H9 (cell line): ENCODE measurements around the gene NOVA2. TPM values are rescaled to one million over a fixed set of nuclear protein-coding genes. Genes with fewer than 3 reads are reported as not detected.

Experiments
- DNase-seq: peaks from one replicate; pipeline ENCODE4 v3.0.0-alpha.2; 2017
- H2AFZ ChIP-seq: one replicate; pipeline ENCODE4 v1.6.1; 2013; ENCODE audit warnings: mild to moderate bottlenecking, low read length, control low read depth, moderate library complexity
- H2AK5ac ChIP-seq: 2 replicates; pipeline ENCODE4 v1.6.1; 2013; ENCODE audit warnings: low read length, control low read depth, mixed read lengths; ENCODE audit not compliant: insufficient read length
- H2BK120ac ChIP-seq: one replicate; pipeline ENCODE4 v1.6.1; 2013; ENCODE audit warnings: low read depth, mild to moderate bottlenecking, low read length, control low read depth, inconsistent platforms; ENCODE audit not compliant: poor library complexity, severe bottlenecking
- H2BK12ac ChIP-seq: 2 replicates; pipeline ENCODE4 v1.6.1; 2013; ENCODE audit warnings: low read length, control low read depth, mixed read lengths, low read depth; ENCODE audit not compliant: insufficient read length
- H2BK15ac ChIP-seq: 2 replicates; pipeline ENCODE4 v1.6.1; 2013; ENCODE audit warnings: low read depth, low read length, control low read depth
- H2BK20ac ChIP-seq: one replicate; pipeline ENCODE4 v1.6.1; 2013; ENCODE audit warnings: low read depth, mild to moderate bottlenecking, low read length, control low read depth, inconsistent platforms; ENCODE audit not compliant: poor library complexity, severe bottlenecking
- H2BK5ac ChIP-seq: 2 replicates; pipeline ENCODE4 v1.6.1; 2013; ENCODE audit warnings: low read length, control low read depth, mixed read lengths; ENCODE audit not compliant: insufficient read length
- H3K14ac ChIP-seq: 2 replicates; pipeline ENCODE4 v1.6.1; 2013; ENCODE audit warnings: low read length, control low read depth; ENCODE audit not compliant: insufficient read depth
- H3K18ac ChIP-seq: 2 replicates; pipeline ENCODE4 v1.6.1; 2013; ENCODE audit warnings: low read depth, mild to moderate bottlenecking, mixed read lengths, low read length, control low read depth; ENCODE audit not compliant: insufficient read length
- H3K23ac ChIP-seq: 2 replicates; pipeline ENCODE4 v1.6.1; 2013; ENCODE audit warnings: low read length, control low read depth, mixed read lengths, low read depth; ENCODE audit not compliant: insufficient read length
- H3K23me2 ChIP-seq: 2 replicates; pipeline ENCODE4 v1.6.1; 2013; ENCODE audit warnings: low read depth, mild to moderate bottlenecking, mixed read lengths, low read length, control low read depth; ENCODE audit not compliant: insufficient read length, poor library complexity, severe bottlenecking
- H3K27ac ChIP-seq: 2 replicates; pipeline ENCODE4 v1.5.1; 2013; ENCODE audit warnings: low read length, control low read depth, mixed read lengths, low read depth; ENCODE audit not compliant: insufficient read length
- H3K27me3 ChIP-seq: 2 replicates; pipeline ENCODE4 v1.6.1; 2013; ENCODE audit warnings: low read length, control low read depth, inconsistent platforms; ENCODE audit not compliant: insufficient read depth
- H3K4ac ChIP-seq: 2 replicates; pipeline ENCODE4 v1.6.1; 2013; ENCODE audit warnings: low read depth, mild to moderate bottlenecking, control low read depth, inconsistent platforms, low read length, moderate library complexity
- H3K4me1 ChIP-seq: 2 replicates; pipeline ENCODE4 v1.6.1; 2013; ENCODE audit warnings: low read length, control low read depth, inconsistent platforms; ENCODE audit not compliant: insufficient read depth
- H3K4me2 ChIP-seq: 2 replicates; pipeline ENCODE4 v1.6.1; 2013; ENCODE audit warnings: low read length, control low read depth, mixed read lengths; ENCODE audit not compliant: insufficient read length, insufficient read depth
- H3K56ac ChIP-seq: 2 replicates; pipeline ENCODE4 v1.6.1; 2013; ENCODE audit warnings: low read depth, mild to moderate bottlenecking, mixed read lengths, low read length, control low read depth; ENCODE audit not compliant: insufficient read length
- H3K79me1 ChIP-seq: 2 replicates; pipeline ENCODE4 v1.6.1; 2013; ENCODE audit warnings: low read depth, mild to moderate bottlenecking, moderate library complexity, low read length, control low read depth, inconsistent platforms; ENCODE audit not compliant: insufficient read depth, poor library complexity, severe bottlenecking
- H3K79me2 ChIP-seq: 2 replicates; pipeline ENCODE4 v1.6.1; 2013; ENCODE audit warnings: low read length, control low read depth, inconsistent platforms; ENCODE audit not compliant: insufficient read depth
- H3K9ac ChIP-seq: 2 replicates; pipeline ENCODE4 v1.6.1; 2013; ENCODE audit warnings: low read length, control low read depth, mixed read lengths; ENCODE audit not compliant: insufficient read length; ENCODE audit errors: extremely low read depth
- H3K9me3 ChIP-seq: one replicate; pipeline ENCODE4 v1.6.1; 2013; ENCODE audit warnings: low read depth, low read length, inconsistent platforms; ENCODE audit not compliant: control insufficient read depth
- H3T11ph ChIP-seq: one replicate; pipeline ENCODE4 v1.6.1; 2013; ENCODE audit warnings: mild to moderate bottlenecking, low read length, control low read depth, inconsistent platforms
- H4K20me1 ChIP-seq: one replicate; pipeline ENCODE4 v1.6.1; 2013; ENCODE audit not compliant: control insufficient read depth, insufficient read length, insufficient read depth
- H4K5ac ChIP-seq: 2 replicates; pipeline ENCODE4 v1.6.1; 2013; ENCODE audit warnings: low read depth, mild to moderate bottlenecking, mixed read lengths, low read length, control low read depth; ENCODE audit not compliant: insufficient read length
- H4K8ac ChIP-seq: replicated peaks from 2 replicates; pipeline ENCODE4 v1.6.1; 2013; ENCODE audit warnings: low read length, control low read depth, mixed read lengths, low read depth; ENCODE audit not compliant: insufficient read length
- H4K91ac ChIP-seq: 2 replicates; pipeline ENCODE4 v1.6.1; 2013; ENCODE audit warnings: low read depth, mild to moderate bottlenecking, moderate library complexity, mixed read lengths, low read length, control low read depth; ENCODE audit not compliant: insufficient read length
- H3K27ac Mint-ChIP-seq, 3 experiments: 2 replicates in 2 of 3; 3 replicates in 1 of 3; pipeline ENCODE4 v1.8.0; 2020 to 2021; ENCODE audit warnings: mixed read lengths in 3 of 3, mild to moderate bottlenecking in 1 of 3, moderate library complexity in 1 of 3
- H3K27me3 Mint-ChIP-seq: 2 replicates; pipeline ENCODE4 v1.8.0; 2021; ENCODE audit warnings: low read depth, mild to moderate bottlenecking, moderate library complexity, mixed read lengths
- H3K36me3 Mint-ChIP-seq, 3 experiments: 2 replicates in 2 of 3; 3 replicates in 1 of 3; pipeline ENCODE4 v1.8.0; 2020 to 2021; ENCODE audit warnings: low read depth in 3 of 3, mixed read lengths in 3 of 3; ENCODE audit not compliant: insufficient read depth in 1 of 3
- H3K4me1 Mint-ChIP-seq, 2 experiments: 2 replicates each; pipeline ENCODE4 v1.8.0; 2020; ENCODE audit warnings: mixed read lengths in 2 of 2
- H3K4me3 Mint-ChIP-seq, 2 experiments: 2 replicates in 1 of 2; 3 replicates in 1 of 2; pipeline ENCODE4 v1.8.0; 2020 to 2021; ENCODE audit warnings: mild to moderate bottlenecking in 2 of 2, mixed read lengths in 2 of 2, moderate library complexity in 1 of 2
- H3K9me3 Mint-ChIP-seq, 2 experiments: 2 replicates in 1 of 2; 3 replicates in 1 of 2; pipeline ENCODE4 v1.8.0; 2020; ENCODE audit warnings: mild to moderate bottlenecking in 2 of 2, mixed read lengths in 2 of 2, moderate library complexity in 1 of 2
- WGBS: extraction: QIAGEN DNeasy Blood & Tissue Kit; methylation state at CpG from one replicate; pipeline ENCODE4 v1.1.7; 2013; ENCODE audit warnings: missing lambda C conversion rate, low lambda C conversion rate, mixed read lengths; ENCODE audit not compliant: insufficient read length; ENCODE audit errors: extremely low coverage; 5-methylcytosine and 5-hydroxymethylcytosine counted together
- total RNA-seq: library from RNA; stranded (reverse); gene quantifications from 2 replicates; pipeline ENCODE4 v1.2.1, GENCODE V29; 2021
- TF ChIP-seq, protein P1 (sequence below): fragments of 200-600 bp; sonication (generic); conservative IDR thresholded peaks from 3 replicates; pipeline ENCODE4 v1.8.0; 2021; ENCODE audit warnings: antibody characterized with exemption, mild to moderate bottlenecking

The NOVA2 gene
- total RNA-seq, 1 experiment from 2014 or later: 8.8 TPM

DNA sequence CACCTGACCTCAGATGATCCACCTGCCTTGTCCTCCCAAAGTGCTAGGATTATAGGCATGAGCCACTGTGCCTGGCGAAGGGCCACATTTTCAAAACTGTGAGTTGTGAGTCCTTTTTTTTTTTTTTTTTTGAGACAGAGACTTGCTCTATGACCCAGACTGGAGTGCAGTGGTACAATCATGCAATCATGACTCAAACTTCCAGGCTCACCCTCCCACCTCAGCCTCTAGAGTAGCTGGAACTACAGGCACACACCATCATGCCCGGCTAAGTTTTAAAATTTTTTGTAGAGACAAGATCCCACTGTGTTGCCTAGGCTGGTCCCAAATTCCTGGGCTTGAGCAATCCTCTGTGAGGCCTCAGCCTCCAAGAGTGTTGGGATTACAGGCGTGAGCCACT, 67.4 kb downstream of the NOVA2 start:
- Histone ChIP-seq H3K79me2 (no peaks in the 10 kb centered on the region), H3K9ac (no peak overlapping the region), H3K23ac (no peak overlapping the region), H3T11ph (no peak overlapping the region), H3K14ac (no peak overlapping the region), H3K27me3 (no peaks in the 10 kb centered on the region), H4K5ac (no peak overlapping the region), H3K27ac (no peak overlapping the region), H2BK5ac (no peak overlapping the region), H2AFZ (no peak overlapping the region), H3K23me2 (peaks cover 14% of the 10 kb centered on the region), H4K8ac (no peak overlapping the region), H3K4ac (no peak overlapping the region), H3K4me1 (no peaks in the 10 kb centered on the region), H2BK20ac (no peak overlapping the region), H3K18ac (no peak overlapping the region), H2BK15ac (no peak overlapping the region), H3K79me1 (no peaks in the 10 kb centered on the region), H2BK12ac (no peak overlapping the region), H3K56ac (no peak overlapping the region), H4K20me1 (no peaks in the 10 kb centered on the region), H3K9me3 (no peaks in the 10 kb centered on the region), H2AK5ac (no peak overlapping the region), H2BK120ac (no peak overlapping the region), H3K4me2 (no peak overlapping the region), H4K91ac (no peak overlapping the region)
- DNase-seq: no peak
- Mint-ChIP-seq H3K27me3 (peaks cover 7% of the 10 kb centered on the region; the same call in 1 of the 2 replicates), H3K9me3 (no peaks in the 10 kb centered on the region), H3K36me3 (no peaks in the 10 kb centered on the region), H3K27ac (peak overlapping the region in 1 of 3 experiments; percentile 41; a peak in 1 of 7 replicates), H3K4me1 (peaks cover 3 to 6% of the 10 kb centered on the region in 2 experiments; a peak in 3 of 4 replicates), H3K4me3 (no peak overlapping the region)
- no CpG with 5 or more reads among the region's 3 CpGs for WGBS
- TF ChIP-seq, protein P1, sequence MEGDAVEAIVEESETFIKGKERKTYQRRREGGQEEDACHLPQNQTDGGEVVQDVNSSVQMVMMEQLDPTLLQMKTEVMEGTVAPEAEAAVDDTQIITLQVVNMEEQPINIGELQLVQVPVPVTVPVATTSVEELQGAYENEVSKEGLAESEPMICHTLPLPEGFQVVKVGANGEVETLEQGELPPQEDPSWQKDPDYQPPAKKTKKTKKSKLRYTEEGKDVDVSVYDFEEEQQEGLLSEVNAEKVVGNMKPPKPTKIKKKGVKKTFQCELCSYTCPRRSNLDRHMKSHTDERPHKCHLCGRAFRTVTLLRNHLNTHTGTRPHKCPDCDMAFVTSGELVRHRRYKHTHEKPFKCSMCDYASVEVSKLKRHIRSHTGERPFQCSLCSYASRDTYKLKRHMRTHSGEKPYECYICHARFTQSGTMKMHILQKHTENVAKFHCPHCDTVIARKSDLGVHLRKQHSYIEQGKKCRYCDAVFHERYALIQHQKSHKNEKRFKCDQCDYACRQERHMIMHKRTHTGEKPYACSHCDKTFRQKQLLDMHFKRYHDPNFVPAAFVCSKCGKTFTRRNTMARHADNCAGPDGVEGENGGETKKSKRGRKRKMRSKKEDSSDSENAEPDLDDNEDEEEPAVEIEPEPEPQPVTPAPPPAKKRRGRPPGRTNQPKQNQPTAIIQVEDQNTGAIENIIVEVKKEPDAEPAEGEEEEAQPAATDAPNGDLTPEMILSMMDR: no peak
